Hepatic stellate cell (primary cell): Measurements from ENCODE around the gene RPUSD1.
"Not testable (repeated sequence)": the region's sequence is repeated elsewhere in the genome, so short reads cannot be mapped to it uniquely, and the experiment has no call there.

Experiments
- DNase-seq: peaks from one replicate; pipeline ENCODE4 v3.0.0; 2011; ENCODE audit warnings: low spot score

Gene RPUSD1

DNA sequence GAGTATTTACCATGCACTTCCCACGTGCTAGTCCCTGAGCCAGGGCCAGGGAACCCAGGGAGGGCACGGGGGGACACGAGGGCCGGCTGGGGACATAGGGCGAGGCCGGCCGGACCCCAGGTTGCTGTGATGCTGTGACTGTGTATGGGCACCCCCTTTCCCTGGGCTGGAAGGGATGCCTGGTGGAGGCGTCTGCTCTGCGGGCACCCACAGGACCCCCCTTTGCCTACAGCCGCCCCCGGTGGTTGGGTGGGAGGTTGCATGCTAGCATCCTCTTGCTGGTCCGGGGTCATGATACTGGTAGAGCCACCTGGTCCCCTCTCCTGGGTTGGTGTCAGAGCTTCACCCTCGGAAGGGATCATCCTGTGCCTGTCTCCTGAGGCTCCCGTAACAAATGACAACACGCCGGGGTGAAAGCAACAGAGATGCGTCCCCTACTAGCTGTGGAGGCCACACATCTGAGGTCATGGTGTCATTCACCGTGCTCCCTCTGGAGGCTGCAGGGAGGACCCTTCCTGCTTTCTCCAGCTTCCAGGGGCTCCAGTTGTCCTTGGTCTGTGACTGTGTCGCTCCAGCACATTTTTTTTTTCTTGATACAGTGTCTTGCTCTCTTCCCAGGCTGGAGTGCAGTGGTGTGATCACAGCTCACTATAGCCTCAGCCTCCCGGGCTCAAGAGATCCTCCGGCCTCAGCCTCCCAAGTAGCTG, 44.2 kb downstream of the RPUSD1 start:
- DNase-seq: no peak

DNA sequence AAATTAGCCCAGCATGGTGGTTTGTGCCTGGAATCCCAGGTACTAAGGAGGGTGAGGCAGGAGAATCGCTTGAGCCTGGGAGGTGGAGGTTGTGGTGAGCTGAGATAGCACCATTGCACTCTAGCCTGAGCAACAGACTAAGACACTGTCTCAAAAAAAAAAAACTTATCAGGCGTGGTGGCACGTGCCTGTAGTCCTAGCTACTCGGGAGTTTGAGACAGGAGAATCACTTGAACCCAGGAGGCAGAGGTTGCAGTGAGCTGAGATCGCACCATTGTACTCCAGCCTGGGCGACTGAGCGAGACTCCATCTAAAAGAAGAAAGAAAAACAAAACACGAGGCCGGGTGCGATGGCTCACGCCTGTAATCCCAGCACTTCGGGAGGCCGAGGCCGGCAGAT, 45.3 kb downstream of the RPUSD1 start:
- DNase-seq: not testable (repeated sequence)

DNA sequence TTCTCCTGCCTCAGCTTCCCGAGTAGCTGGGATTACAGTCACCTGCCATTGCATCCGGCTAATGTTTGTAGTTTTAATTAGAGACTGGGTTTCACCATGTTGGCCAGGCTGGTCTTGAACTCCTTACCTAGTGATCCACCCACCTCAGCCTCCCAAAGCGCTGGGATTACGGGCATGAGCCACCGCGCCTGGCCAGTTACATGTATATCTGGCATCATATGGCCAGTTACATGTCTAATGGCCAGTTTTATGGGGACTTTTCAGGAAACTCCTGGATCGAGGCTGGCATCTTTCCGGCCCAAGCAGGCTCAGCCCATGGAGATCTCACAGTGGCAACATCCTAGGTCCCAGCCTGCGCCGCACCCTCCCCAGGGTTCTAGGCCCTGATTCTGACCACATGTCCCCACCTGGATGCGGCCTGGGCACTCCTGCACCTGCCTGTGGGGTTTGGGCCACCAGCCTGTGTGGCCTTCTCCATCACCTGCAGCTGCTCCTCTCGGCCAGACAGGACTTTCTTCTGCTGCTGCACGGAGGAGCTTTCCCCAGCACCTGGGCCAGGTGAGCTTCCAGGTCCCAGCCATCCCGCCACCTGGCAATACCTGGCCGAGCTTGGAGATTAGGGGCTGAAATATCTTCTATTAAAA, 46.1 kb downstream of the RPUSD1 start:
- no peak for DNase-seq

DNA sequence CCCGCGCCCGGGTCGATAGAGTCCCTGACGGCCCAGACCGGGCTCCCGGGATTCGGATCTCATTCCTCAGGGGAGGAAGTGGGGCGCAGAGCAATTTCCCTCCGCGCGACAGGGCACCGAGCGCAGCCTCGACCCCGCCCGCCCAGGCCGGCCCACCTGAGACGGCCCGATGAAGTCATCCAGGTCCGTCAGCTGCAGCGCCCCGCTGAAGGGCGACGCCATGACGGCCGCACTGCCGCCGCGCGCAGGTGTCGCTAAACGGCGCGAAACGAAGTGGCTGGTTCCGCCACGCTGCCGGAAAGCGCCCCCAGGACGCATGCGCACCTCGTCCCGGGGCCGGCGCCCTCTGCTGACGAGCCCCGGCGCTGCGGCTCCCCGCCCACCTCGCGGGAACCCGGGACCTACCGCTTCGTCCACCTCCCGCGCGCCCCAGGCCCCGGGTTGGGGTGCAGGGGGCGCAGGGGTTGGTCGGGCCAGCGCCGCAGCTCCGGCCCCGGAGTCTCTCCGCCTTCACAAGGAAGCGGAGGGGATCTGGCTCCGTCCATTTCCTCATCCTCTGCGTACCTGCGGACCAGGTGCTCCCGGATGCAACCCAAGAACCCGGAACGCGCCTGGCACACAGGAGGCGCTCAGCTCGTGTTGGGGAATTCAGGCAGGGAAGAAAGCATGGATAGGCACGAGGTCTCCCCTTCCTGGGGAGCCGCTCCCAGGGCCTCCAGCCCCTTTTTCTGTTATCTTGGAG, 47.2 kb downstream of the RPUSD1 start, which contains the start of gene CIAO3:
TSS of gene CIAO3 (minus strand) at position 234 of the 742 bp plus-strand sequence. CDS start at position 222, 12 bp downstream.
- peak; percentile 93 for DNase-seq

DNA sequence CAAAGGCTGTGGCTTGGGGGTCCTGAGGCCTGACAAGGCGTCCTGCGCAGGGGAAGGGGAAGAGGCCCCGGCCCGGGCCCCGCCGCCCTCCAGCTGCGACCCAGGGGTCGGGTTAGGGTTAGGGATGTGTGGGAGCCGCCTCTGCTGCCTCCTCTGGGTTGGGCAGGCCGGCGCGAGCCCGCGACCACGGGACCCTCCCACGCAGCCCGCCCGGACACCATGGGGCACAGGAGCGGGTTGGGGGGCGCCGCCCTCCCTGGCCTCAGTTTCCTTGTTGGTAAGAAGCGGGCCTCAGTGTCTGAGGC, 47.8 kb downstream of the RPUSD1 start:
- DNase-seq: no peak

DNA sequence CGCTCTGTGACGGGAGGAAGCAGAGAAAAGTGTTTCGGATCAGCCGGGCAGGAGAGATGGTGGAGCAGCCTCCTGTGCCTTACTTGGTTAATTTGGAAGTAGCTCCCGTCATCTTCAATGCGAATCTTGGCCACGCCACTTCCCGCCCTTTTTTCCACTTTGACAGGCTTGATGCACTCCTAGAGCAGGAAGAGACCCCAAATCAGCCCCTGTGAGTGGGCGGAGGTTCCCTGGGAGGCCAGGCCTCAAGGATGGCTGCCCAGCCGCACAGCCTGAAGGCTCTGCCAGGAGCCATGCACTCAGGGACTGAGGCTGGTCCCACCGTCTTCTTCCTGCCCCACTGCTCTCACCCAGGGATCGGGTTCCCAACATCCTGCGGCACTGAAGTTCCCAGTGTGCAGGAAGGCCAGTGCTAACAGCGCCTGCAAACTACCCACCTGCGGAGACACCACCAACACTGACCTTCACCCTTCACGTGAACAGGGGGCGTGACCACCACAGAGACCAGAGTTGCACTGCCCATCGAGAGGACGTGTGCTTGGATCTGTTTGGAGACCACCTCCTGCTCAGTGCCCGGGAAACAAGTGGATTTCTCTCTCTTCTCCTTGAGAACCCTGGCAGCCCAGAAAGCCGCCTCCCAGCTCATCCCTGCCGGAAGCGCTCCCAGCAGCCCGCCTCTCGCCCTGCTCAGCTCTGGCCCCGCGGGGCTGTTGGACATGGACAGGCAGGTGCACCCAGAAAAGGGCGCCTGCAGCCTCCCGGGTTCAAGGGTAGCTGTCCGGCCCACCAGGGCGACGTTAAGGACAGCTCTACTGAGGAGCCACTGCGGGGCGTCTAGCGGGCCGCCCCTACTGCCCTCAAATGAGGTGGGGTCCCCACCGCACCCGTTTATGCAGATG, 48.4 kb downstream of the RPUSD1 start:
- DNase-seq: no peak

DNA sequence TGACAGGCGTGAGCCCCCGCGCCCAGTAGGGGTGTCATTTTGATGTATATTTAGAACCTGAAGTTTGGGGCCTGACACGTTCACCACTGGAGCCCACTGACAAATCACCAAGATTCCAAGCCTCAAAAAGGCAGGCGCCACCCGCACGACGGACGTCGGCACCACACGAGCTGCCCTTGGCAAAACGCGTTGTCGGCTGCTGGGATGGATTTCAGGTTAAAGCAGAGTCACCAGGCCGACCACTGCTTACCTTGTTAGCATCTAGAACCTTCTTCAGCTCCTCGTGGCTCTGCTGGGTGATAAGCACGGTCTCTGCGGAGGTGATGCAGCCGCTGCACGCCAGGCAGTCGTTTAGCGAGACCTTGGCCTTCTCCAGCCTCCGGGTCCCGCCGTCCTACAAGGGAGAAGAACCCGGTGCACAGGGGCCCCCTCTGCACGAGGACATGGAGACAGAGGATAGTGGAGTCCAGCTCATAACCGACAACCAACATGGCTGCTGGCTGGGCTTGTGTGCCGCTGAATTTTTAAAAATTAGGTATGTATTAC, 51.2 kb downstream of the RPUSD1 start:
- no peak for DNase-seq

DNA sequence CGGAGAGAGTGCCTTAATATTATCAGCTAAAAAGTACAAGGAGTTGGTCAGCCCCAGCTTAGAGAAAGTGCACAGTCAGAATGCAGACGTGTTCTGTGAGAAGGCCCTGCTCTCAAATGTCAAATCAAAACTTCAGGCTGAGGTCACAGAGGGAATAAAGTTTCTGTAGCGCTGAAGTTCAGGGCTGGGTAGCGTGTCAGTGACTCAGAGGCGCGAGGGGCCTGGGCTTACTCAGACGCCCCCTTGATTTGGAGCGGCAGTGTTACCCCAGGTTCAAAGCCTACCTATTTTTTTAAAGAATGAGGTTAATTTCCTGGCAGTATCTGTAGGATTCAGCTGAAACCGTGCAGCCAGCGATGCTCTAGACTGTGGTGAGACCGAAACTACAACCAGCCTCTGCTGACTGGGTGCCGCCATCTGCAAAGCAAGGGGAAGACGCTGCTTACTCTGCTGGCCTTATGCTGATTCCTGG, 52.2 kb downstream of the RPUSD1 start:
- DNase-seq: no peak

DNA sequence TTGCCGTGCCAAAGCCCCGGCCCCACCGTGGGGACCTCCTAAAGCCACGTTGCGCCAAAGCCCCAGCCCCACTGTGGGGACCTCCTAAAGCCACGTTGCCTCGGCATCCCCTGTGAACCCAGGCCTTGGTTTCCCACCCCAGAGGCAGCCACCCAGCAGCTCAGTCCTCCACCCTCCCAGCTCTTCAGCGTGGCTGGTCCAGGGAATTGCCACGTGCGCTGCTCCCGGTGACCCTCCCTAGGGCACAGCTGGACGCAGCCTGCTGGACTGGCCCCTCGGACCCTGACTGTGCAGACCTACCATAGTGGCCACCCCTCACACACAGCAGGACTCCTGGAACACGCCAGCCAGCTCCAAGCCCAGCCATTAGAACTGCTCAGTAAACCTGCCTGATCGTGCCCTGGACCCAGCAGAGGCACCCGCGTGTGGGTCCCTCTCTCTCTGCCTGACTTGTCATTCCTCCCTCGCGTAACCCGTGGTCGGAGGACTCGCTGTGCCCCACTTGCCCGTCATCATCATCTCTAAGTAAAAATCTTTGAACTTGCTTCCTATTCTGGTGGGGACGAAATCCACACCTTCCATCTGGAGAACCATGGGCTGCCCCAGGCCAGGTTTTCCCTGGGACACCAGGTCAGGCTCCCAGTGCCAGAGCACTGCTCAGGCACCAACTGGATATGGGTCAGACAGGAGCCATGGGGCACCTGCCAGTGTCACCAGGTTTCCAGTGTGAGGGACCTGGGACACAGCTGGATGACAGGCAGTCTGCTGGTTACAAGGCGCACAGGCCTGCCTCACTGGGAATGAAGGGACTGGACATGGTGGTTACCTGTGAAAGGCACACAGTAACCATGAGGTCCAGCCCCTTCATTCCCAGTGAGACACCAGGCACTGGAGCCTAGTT, 53.0 kb downstream of the RPUSD1 start:
- no peak for DNase-seq
